Endothelial cell of umbilical vein (primary cell): ENCODE results near the gene B3GALT5. TPM values are rescaled to one million over a fixed set of nuclear protein-coding genes. Genes with fewer than 3 reads are reported as not detected.

Experiments used
- BruUV-seq: library from RNA; stranded (reverse); fragments of 400-500 nt; replicated peaks from 2 replicates; lab custom pipeline; 2021; lab: Mats Ljungman, UMichigan
- CTCF ChIA-PET: fragments of 300-600, 350-600 bp; sonication (Branson Sonifier 250); formaldehyde crosslinking; loops from one replicate; lab custom pipeline; 2021; ENCODE audit warnings: antibody characterized with exemption, inconsistent platforms; lab: Charles Lee
- POLR2A ChIA-PET: fragments of 300-600, 350-600 bp; sonication (Branson Sonifier 250); formaldehyde crosslinking; loops from one replicate; lab custom pipeline; 2021; ENCODE audit warnings: antibody characterized with exemption, inconsistent platforms; lab: Charles Lee
- DNase-seq: peaks from one replicate; pipeline ENCODE4 v3.0.0-alpha.2; 2011; ENCODE audit warnings: low read depth, low spot score
- FAIRE-seq: peaks from 2 replicates; lab custom pipeline; 2011; peaks lifted over from hg19 to GRCh38; lab: Jason Lieb, UNC
- H2AFZ ChIP-seq: 2 replicates; pipeline ENCODE4 v1.6.0; 2012; ENCODE audit warnings: low read depth, low read length, control low read depth, inconsistent platforms
- H3K27ac ChIP-seq: 2 replicates; pipeline ENCODE4 v1.5.1; 2011; ENCODE audit warnings: low read depth, mild to moderate bottlenecking, control low read depth, low read length, moderate library complexity; ENCODE audit not compliant: insufficient read depth
- H3K27me3 ChIP-seq, 2 experiments: 2 replicates each; pipeline versions ENCODE4 v1.6.0 to v1.6.1; 2011; ENCODE audit warnings: low read length in 2 of 2, mixed read lengths in 1 of 2; ENCODE audit not compliant: control insufficient read depth in 2 of 2, insufficient read depth in 2 of 2
- H3K36me3 ChIP-seq, 2 experiments: 2 replicates in 1 of 2; 3 replicates in 1 of 2; pipeline ENCODE4 v1.5.1; 2011; ENCODE audit warnings: low read length in 2 of 2, mild to moderate bottlenecking in 1 of 2, moderate library complexity in 1 of 2; ENCODE audit not compliant: control insufficient read depth in 2 of 2, insufficient read depth in 2 of 2; ENCODE audit errors: extremely low read depth in 1 of 2
- H3K4me1 ChIP-seq: 3 replicates; pipeline ENCODE4 v1.5.1; 2011; ENCODE audit warnings: mild to moderate bottlenecking, low read length; ENCODE audit not compliant: control insufficient read depth, insufficient read depth; ENCODE audit errors: extremely low read depth
- H3K4me2 ChIP-seq: 2 replicates; pipeline ENCODE4 v1.6.1; 2011; ENCODE audit warnings: low read length, control low read depth, mixed read lengths; ENCODE audit not compliant: insufficient read depth
- H3K4me3 ChIP-seq, 3 experiments: fragments of 200-600 bp in 1 of 3; sonication (generic), shearing (Covaris generic) in 1 of 3; replicated peaks in 1 of 3; 2 replicates each; pipeline ENCODE4 v1.5.1; 2011 to 2016; ENCODE audit warnings: control low read depth in 3 of 3, low read length in 3 of 3, mild to moderate bottlenecking in 2 of 3, inconsistent platforms in 1 of 3, low read depth in 1 of 3, moderate library complexity in 1 of 3; ENCODE audit not compliant: insufficient read depth in 1 of 3
- H3K79me2 ChIP-seq: 2 replicates; pipeline ENCODE4 v1.6.0; 2012; ENCODE audit warnings: low read length, inconsistent platforms; ENCODE audit not compliant: control insufficient read depth, insufficient read depth
- H3K9ac ChIP-seq: replicated peaks from 2 replicates; pipeline ENCODE3; 2011; ENCODE audit warnings: low read length, control low read depth; ENCODE audit not compliant: insufficient read depth; ENCODE audit errors: extremely low read depth
- H3K9me1 ChIP-seq: replicated peaks from 3 replicates; pipeline ENCODE4 v1.6.0; 2011; ENCODE audit warnings: mild to moderate bottlenecking, low read length; ENCODE audit not compliant: control insufficient read depth, insufficient read depth; ENCODE audit errors: extremely low read depth
- H3K9me3 ChIP-seq: replicated peaks from 2 replicates; pipeline ENCODE4 v1.5.1; 2012; ENCODE audit warnings: low read length, inconsistent platforms; ENCODE audit not compliant: control insufficient read depth, insufficient read depth
- H4K20me1 ChIP-seq: replicated peaks from 2 replicates; pipeline ENCODE3; 2011; ENCODE audit warnings: mild to moderate bottlenecking, low read length; ENCODE audit not compliant: control insufficient read depth, insufficient read depth; ENCODE audit errors: extremely low read depth
- EZH2 ChIP-seq: IDR thresholded peaks from 2 replicates; pipeline ENCODE4 v1.6.1; 2012; ENCODE audit warnings: borderline replicate concordance, low read depth, mild to moderate bottlenecking, moderate library complexity, low read length, inconsistent platforms; ENCODE audit not compliant: severe bottlenecking
- FOS ChIP-seq: IDR thresholded peaks from 2 replicates; pipeline ENCODE4 v1.6.1; 2011; ENCODE audit warnings: mild to moderate bottlenecking, low read length, moderate library complexity, borderline replicate concordance; ENCODE audit not compliant: insufficient read depth
- GATA2 ChIP-seq: IDR thresholded peaks from 2 replicates; pipeline ENCODE4 v1.7.0; 2011; ENCODE audit warnings: low read depth, mild to moderate bottlenecking, moderate library complexity, mixed read lengths, low read length; ENCODE audit not compliant: insufficient read length, insufficient read depth
- JUN ChIP-seq: IDR thresholded peaks from 2 replicates; pipeline ENCODE4 v1.6.1; 2011; ENCODE audit warnings: borderline replicate concordance, low read depth; ENCODE audit not compliant: insufficient read length, insufficient read depth
- MYC ChIP-seq: IDR thresholded peaks from one replicate; pipeline ENCODE4 v1.6.1; 2011; ENCODE audit warnings: mild to moderate bottlenecking, low read depth, low read length
- POLR2A ChIP-seq: IDR thresholded peaks from 2 replicates; pipeline ENCODE4 v1.6.1; 2012; ENCODE audit warnings: low read depth, mild to moderate bottlenecking, control low read depth, low read length
- POLR2AphosphoS5 ChIP-seq: IDR thresholded peaks from 2 replicates; pipeline ENCODE4 v1.6.1; 2012; ENCODE audit warnings: low read depth, mild to moderate bottlenecking, control low read depth, low read length, moderate library complexity; ENCODE audit not compliant: insufficient read depth
- dilution Hi-C: fragments of 300-500 bp; cut with MboI; formaldehyde crosslinking; loops from one replicate; pipeline ENCODE4 v1.15.0; 2019; ENCODE audit warnings: low sequenced_read_pairs; ENCODE audit not compliant: extremely low pct_ligation_motif_present
- intact Hi-C: fragments of 100-400 bp; cut with micrococcal nuclease; formaldehyde crosslinking; loops from one replicate; pipeline ENCODE4 v1.10.0; 2022
- polyA plus RNA-seq, 4 experiments: library from polyadenylated mRNA; depleted of rRNA in 3 of 4; stranded (reverse) in 3 of 4; unstranded in 1 of 4; fragments of >200 nt; gene quantifications; 2 replicates each; pipeline versions ENCODE4 v1.2.1 to v1.2.3, GENCODE V29; 2011 to 2012; ENCODE audit warnings: missing spikeins in 1 of 4
- total RNA-seq: library from RNA; stranded (reverse); gene quantifications from 2 replicates; pipeline ENCODE4 v1.2.3, GENCODE V29; 2021
- TF ChIP-seq, protein P1 (sequence below): IDR thresholded peaks from 2 replicates; pipeline ENCODE4 v1.6.1; 2011; ENCODE audit not compliant: insufficient read depth, insufficient read length
- TF ChIP-seq, protein P2 (sequence below), 2 donors: IDR thresholded peaks; 1 replicate in 1 of 2; 2 replicates in 1 of 2; pipeline ENCODE4 v1.5.1; 2011; ENCODE audit warnings: low read length in 2 of 2, mild to moderate bottlenecking in 2 of 2, moderate library complexity in 2 of 2, control low read depth in 1 of 2, inconsistent platforms in 1 of 2, low read depth in 1 of 2; ENCODE audit not compliant: insufficient read depth in 1 of 2; ENCODE audit errors: extremely low read depth in 1 of 2

The B3GALT5 gene
- total and polyA plus RNA-seq, 2 donors (not counting 3 experiments of a cell fraction or from before 2014, with no cell fraction given) = 0.04 TPM; not detected in 1

DNA sequence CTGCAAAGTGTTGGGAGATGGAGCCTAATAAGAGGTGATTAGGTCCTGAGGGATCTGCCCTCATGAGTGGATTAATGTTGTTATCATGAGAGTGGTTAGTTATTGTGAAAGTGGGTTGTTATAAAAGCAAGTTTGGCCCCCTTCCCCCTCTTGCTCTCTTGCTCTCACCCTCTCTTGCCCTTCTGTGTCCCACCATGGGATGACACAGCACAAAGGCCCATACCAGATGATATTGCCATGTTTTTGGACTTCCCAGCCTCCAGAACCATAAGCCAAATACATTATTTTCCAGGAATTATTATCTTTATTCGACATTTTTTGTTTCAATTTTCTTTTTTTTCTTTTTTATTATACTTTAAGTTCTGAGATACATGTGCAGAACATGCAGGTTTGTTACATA is 90.8 kb downstream of the B3GALT5 start:
- Histone ChIP-seq H3K27ac (no peak overlapping the region), H3K4me1 (no peaks in the 10 kb centered on the region), H2AFZ (no peak overlapping the region), H3K27me3 (no peaks in the 10 kb centered on the region), H3K9ac (no peak overlapping the region), H3K4me2 (no peak overlapping the region), H3K79me2 (no peaks in the 10 kb centered on the region), H3K4me3 (no peak overlapping the region), H4K20me1 (no peaks in the 10 kb centered on the region), H3K9me3 (no peaks in the 10 kb centered on the region), H3K9me1 (no peaks in the 10 kb centered on the region), H3K36me3 (no peaks in the 10 kb centered on the region)
- ChIA-PET CTCF (no interaction called here), POLR2A (no interaction called here)
- no peak for TF ChIP-seq POLR2AphosphoS5
- no peak for TF ChIP-seq GATA2
- TF ChIP-seq, protein P1, sequence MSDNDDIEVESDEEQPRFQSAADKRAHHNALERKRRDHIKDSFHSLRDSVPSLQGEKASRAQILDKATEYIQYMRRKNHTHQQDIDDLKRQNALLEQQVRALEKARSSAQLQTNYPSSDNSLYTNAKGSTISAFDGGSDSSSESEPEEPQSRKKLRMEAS = no peak
- no peak for TF ChIP-seq EZH2
- TF ChIP-seq, protein P2, sequence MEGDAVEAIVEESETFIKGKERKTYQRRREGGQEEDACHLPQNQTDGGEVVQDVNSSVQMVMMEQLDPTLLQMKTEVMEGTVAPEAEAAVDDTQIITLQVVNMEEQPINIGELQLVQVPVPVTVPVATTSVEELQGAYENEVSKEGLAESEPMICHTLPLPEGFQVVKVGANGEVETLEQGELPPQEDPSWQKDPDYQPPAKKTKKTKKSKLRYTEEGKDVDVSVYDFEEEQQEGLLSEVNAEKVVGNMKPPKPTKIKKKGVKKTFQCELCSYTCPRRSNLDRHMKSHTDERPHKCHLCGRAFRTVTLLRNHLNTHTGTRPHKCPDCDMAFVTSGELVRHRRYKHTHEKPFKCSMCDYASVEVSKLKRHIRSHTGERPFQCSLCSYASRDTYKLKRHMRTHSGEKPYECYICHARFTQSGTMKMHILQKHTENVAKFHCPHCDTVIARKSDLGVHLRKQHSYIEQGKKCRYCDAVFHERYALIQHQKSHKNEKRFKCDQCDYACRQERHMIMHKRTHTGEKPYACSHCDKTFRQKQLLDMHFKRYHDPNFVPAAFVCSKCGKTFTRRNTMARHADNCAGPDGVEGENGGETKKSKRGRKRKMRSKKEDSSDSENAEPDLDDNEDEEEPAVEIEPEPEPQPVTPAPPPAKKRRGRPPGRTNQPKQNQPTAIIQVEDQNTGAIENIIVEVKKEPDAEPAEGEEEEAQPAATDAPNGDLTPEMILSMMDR (IDR thresholded peaks at IDR 0.05; ENCODE audit: extremely low read depth in 1 of 2, insufficient read depth in 1 of 2, low read depth in 1 of 2, low read length in 2 of 2) = no peak
- TF ChIP-seq FOS = no peak
- TF ChIP-seq JUN = no peak
- no peak for TF ChIP-seq MYC
- TF ChIP-seq POLR2A = no peak
- FAIRE-seq (no peak), DNase-seq (no peak)
- dilution Hi-C loops (loop anchor here (25.0 kb wide), 1 partner anchor 191 kb away; no protein-coding TSS in a partner anchor), intact Hi-C loops (no loop called here)
- BruUV-seq = no TSS peak
